HG02981 (cell line): ENCODE data around the gene IGFBP7.
"Not testable (repeated sequence)": the region's sequence is repeated elsewhere in the genome, so short reads cannot be mapped to it uniquely, and the experiment has no call there.

Experiments
- ATAC-seq: cut with Tn5 transposase; IDR thresholded peaks from one replicate; pipeline ENCODE4 v1.9.1; 2021; ENCODE audit warnings: mild to moderate bottlenecking, moderate library complexity; ENCODE audit not compliant: unreplicated experiment

The IGFBP7 gene

GRCh38 chr4:57075367-57075766, 34.8 kb downstream of the IGFBP7 start:
- no peak for ATAC-seq

GRCh38 chr4:57074744-57075143, 35.4 kb downstream of the IGFBP7 start:
- ATAC-seq, result no peak

GRCh38 chr4:57073559-57073958, 36.6 kb downstream of the IGFBP7 start:
- ATAC-seq, result no peak

- no peak for ATAC-seq
Measured at GRCh38 chr4:57071326-57071725, 38.9 kb downstream of the IGFBP7 start.

GRCh38 chr4:57070461-57070860, 39.7 kb downstream of the IGFBP7 start:
- ATAC-seq, result no peak

- no peak for ATAC-seq
Measured at GRCh38 chr4:57068237-57068981, 41.8 kb downstream of the IGFBP7 start.

GRCh38 chr4:57065730-57066482, 44.3 kb downstream of the IGFBP7 start:
- ATAC-seq, result no peak

GRCh38 chr4:57064811-57065711, 45.1 kb downstream of the IGFBP7 start:
- ATAC-seq, result no peak

- ATAC-seq, result no peak
Measured at GRCh38 chr4:57064120-57064519, 46.1 kb downstream of the IGFBP7 start.

- no peak for ATAC-seq
Measured at GRCh38 chr4:57063518-57063917, 46.7 kb downstream of the IGFBP7 start.

- no peak for ATAC-seq
Measured at GRCh38 chr4:57061395-57061794, 48.8 kb downstream of the IGFBP7 start.

- not testable (repeated sequence) for ATAC-seq
Measured at GRCh38 chr4:57060717-57061067, 49.5 kb downstream of the IGFBP7 start.

- ATAC-seq, result no peak
Measured at GRCh38 chr4:57059890-57060716, 50.1 kb downstream of the IGFBP7 start.

GRCh38 chr4:57055886-57056285, 54.3 kb downstream of the IGFBP7 start:
- ATAC-seq, result no peak

GRCh38 chr4:57053508-57053907, 56.7 kb downstream of the IGFBP7 start:
- ATAC-seq, result no peak

- no peak for ATAC-seq
Measured at GRCh38 chr4:57051524-57051923, 58.7 kb downstream of the IGFBP7 start.

GRCh38 chr4:57051095-57051494, 59.1 kb downstream of the IGFBP7 start:
- ATAC-seq, result no peak

- ATAC-seq, result no peak
Measured at GRCh38 chr4:57048590-57049304, 61.4 kb downstream of the IGFBP7 start.

GRCh38 chr4:57047046-57047445, 63.1 kb downstream of the IGFBP7 start:
- ATAC-seq, result not testable (repeated sequence)

- no peak for ATAC-seq
Measured at GRCh38 chr4:57044996-57045395, 65.2 kb downstream of the IGFBP7 start.
